ENCODE data around the gene VPS41. TPM values are rescaled to one million over a fixed set of nuclear protein-coding genes. Genes with fewer than 3 reads are reported as not detected.

The VPS41 gene
- polyA plus RNA-seq, 3 donors, result 12.7 to 62.2 (median 56.7) TPM

DNA sequence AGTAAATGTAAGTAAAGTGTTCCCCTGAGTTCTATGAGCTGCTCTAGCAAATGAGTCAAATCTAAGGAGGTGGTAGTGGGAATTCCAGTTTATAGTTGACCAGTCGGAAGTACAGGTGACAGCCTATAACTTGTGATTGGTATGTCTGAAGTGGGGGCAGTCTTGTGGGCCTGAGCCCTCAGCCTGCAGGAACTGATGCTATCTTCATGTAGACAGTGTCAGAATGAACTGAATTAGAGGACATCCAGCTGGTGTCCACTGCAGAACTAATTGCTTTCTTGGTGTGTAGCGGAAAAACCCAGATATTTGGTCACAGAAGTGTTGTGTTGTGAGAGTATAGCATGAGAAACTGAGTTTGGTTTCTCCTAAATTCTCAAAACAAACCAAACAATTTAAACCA is 150.0 kb downstream of the VPS41 start:
- no peak overlapping the region for H3K9ac ChIP-seq (ENCODE audit: insufficient read depth, low read length, poor library complexity, severe bottlenecking)
- no peaks in the 10 kb centered on the region for H3K9me3 ChIP-seq (replicated peaks in 1 of 2; ENCODE audit: control insufficient read depth in 1 of 2, insufficient read depth in 1 of 2, low read length in 2 of 2)
- intact Hi-C loops (cut with micrococcal nuclease), result no loop called here
- Mint-ChIP-seq H3K27me3 (ENCODE audit: low read depth in 3 of 3) (no peaks in the 10 kb centered on the region), H3K4me1 (no peaks in the 10 kb centered on the region), H3K27ac (no peak overlapping the region), H3K4me3 (no peak overlapping the region), H3K36me3 (peaks cover 67 to 82% of the 10 kb centered on the region in 2 donors), H3K9me3 (no peaks in the 10 kb centered on the region)
- H3K4me2 ChIP-seq (replicated peaks; ENCODE audit: extremely low read depth, low read length, poor library complexity, severe bottlenecking), result no peak overlapping the region
- H3K36me3 ChIP-seq (replicated peaks in 1 of 2; ENCODE audit: control insufficient read depth in 1 of 2, insufficient read depth in 2 of 2, low read length in 2 of 2), result peaks cover 74 to 87% of the 10 kb centered on the region in 2 donors
- no peak overlapping the region for H3K4me3 ChIP-seq (replicated peaks in 1 of 3; ENCODE audit: low read depth in 2 of 3, low read length in 3 of 3)
- TF ChIP-seq, protein P1, sequence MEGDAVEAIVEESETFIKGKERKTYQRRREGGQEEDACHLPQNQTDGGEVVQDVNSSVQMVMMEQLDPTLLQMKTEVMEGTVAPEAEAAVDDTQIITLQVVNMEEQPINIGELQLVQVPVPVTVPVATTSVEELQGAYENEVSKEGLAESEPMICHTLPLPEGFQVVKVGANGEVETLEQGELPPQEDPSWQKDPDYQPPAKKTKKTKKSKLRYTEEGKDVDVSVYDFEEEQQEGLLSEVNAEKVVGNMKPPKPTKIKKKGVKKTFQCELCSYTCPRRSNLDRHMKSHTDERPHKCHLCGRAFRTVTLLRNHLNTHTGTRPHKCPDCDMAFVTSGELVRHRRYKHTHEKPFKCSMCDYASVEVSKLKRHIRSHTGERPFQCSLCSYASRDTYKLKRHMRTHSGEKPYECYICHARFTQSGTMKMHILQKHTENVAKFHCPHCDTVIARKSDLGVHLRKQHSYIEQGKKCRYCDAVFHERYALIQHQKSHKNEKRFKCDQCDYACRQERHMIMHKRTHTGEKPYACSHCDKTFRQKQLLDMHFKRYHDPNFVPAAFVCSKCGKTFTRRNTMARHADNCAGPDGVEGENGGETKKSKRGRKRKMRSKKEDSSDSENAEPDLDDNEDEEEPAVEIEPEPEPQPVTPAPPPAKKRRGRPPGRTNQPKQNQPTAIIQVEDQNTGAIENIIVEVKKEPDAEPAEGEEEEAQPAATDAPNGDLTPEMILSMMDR (IDR thresholded peaks at IDR 0.05), result no peak
- WGBS (ENCODE audit: insufficient coverage), result 100% methylated on average over 1 of the region's 2 CpGs
- DNase-seq, result no peak
- H2AFZ ChIP-seq (ENCODE audit: insufficient read depth, low read depth, low read length, poor library complexity, severe bottlenecking), result no peak overlapping the region
- no peak overlapping the region for H3K27ac ChIP-seq (ENCODE audit: low read depth in 1 of 2, low read length in 2 of 2)
- H3K79me2 ChIP-seq (ENCODE audit: insufficient read depth, low read length), result no peaks in the 10 kb centered on the region
- no peaks in the 10 kb centered on the region for H3K27me3 ChIP-seq (ENCODE audit: control insufficient read depth in 2 of 2, insufficient read depth in 2 of 2, low read length in 2 of 2)
- no peaks in the 10 kb centered on the region for H4K20me1 ChIP-seq (ENCODE audit: insufficient read depth, low read length)
- no peaks in the 10 kb centered on the region for H3K4me1 ChIP-seq (ENCODE audit: control insufficient read depth in 1 of 2, insufficient read depth in 2 of 2, low read length in 2 of 2)

DNA sequence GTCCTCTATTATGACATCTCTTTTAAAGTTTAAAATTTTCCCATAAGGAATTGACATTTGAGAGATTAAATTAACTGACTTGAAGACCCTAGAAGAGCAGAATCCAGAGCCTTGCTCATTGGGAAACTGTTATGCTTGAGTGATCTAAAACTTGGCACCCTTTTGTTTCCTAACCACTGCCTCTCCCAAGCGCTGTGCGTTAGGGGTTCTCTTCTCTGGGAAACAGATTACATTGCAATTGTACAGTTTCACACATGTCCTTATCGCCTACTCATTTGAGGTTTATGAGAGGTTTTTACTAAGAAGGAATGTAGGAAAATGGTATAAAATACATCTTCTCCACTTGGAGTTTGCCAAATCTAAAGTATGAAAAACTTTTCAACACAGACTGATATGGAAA is 151.1 kb downstream of the VPS41 start:
- DNase-seq, result no peak
- no CpG with 5 or more reads among the region's 3 CpGs for WGBS (ENCODE audit: insufficient coverage)
- Histone ChIP-seq H3K4me1 (ENCODE audit: control insufficient read depth in 1 of 2, insufficient read depth in 2 of 2, low read length in 2 of 2) (no peaks in the 10 kb centered on the region), H3K4me2 (replicated peaks; ENCODE audit: extremely low read depth, low read length, poor library complexity, severe bottlenecking) (no peak overlapping the region), H3K36me3 (replicated peaks in 1 of 2; ENCODE audit: control insufficient read depth in 1 of 2, insufficient read depth in 2 of 2, low read length in 2 of 2) (peaks cover 75 to 89% of the 10 kb centered on the region in 2 donors), H3K9me3 (replicated peaks in 1 of 2; ENCODE audit: control insufficient read depth in 1 of 2, insufficient read depth in 1 of 2, low read length in 2 of 2) (no peaks in the 10 kb centered on the region), H3K4me3 (replicated peaks in 1 of 3; ENCODE audit: low read depth in 2 of 3, low read length in 3 of 3) (no peak overlapping the region), H4K20me1 (ENCODE audit: insufficient read depth, low read length) (no peaks in the 10 kb centered on the region), H3K79me2 (ENCODE audit: insufficient read depth, low read length) (no peaks in the 10 kb centered on the region), H3K27ac (ENCODE audit: low read depth in 1 of 2, low read length in 2 of 2) (no peak overlapping the region), H2AFZ (ENCODE audit: insufficient read depth, low read depth, low read length, poor library complexity, severe bottlenecking) (no peak overlapping the region), H3K27me3 (ENCODE audit: control insufficient read depth in 2 of 2, insufficient read depth in 2 of 2, low read length in 2 of 2) (no peaks in the 10 kb centered on the region), H3K9ac (ENCODE audit: insufficient read depth, low read length, poor library complexity, severe bottlenecking) (no peak overlapping the region)
- no peaks in the 10 kb centered on the region for H3K9me3 Mint-ChIP-seq
- H3K27ac Mint-ChIP-seq, result no peak overlapping the region
- intact Hi-C loops (cut with micrococcal nuclease), result no loop called here
- no peaks in the 10 kb centered on the region for H3K27me3 Mint-ChIP-seq (ENCODE audit: low read depth in 3 of 3)
- peaks cover 68 to 82% of the 10 kb centered on the region in 2 donors for H3K36me3 Mint-ChIP-seq
- no peak overlapping the region for H3K4me3 Mint-ChIP-seq
- no peaks in the 10 kb centered on the region for H3K4me1 Mint-ChIP-seq
- TF ChIP-seq, protein P1 (IDR thresholded peaks at IDR 0.05), result no peak

Measured in CD14-positive monocyte (primary cell).